Omental fat pad (tissue), 4 donors: ENCODE results near the gene PDSS1. TPM values are rescaled to one million over a fixed set of nuclear protein-coding genes. Genes with fewer than 3 reads are reported as not detected.

Source experiments
- ATAC-seq: fragments of 150-250 bp; one replicate; pipeline ENCODE4 v1.9.1; 2016; ENCODE audit warnings: mild to moderate bottlenecking, moderate library complexity; ENCODE audit not compliant: low FRiP score
- DNase-seq: peaks from one replicate; pipeline ENCODE4 v3.0.0-alpha.2; 2019; ENCODE audit warnings: low spot score
- CTCF ChIP-seq, 3 donors: fragments of 450-650 bp; IDR thresholded peaks; one replicate each; pipeline ENCODE4 v1.5.1; 2016 to 2017; ENCODE audit warnings: antibody characterized with exemption in 3 of 3, mild to moderate bottlenecking in 3 of 3, moderate library complexity in 2 of 3
- total RNA-seq, 4 donors: library from RNA; depleted of rRNA; stranded (reverse); fragments of >200 nt; gene quantifications; one replicate each; pipeline ENCODE4 v1.1.0, GENCODE V29; 2016

Gene PDSS1
- total RNA-seq, 4 donors from 2014 or later, result 4.5 to 14.8 (median 5.0) TPM

- ATAC-seq, result no peak
Measured at GRCh38 chr10:26715137-26715487, 17.6 kb downstream of the PDSS1 start.

GRCh38 chr10:26717476-26717875 is 20.0 kb downstream of the PDSS1 start:
- no peak for TF ChIP-seq CTCF (IDR thresholded peaks at IDR 0.05)
- DNase-seq (no peak), ATAC-seq (no peak)

More at GRCh38 chr10:26715137-26715487, 17.6 kb downstream of the PDSS1 start:
- no peak for DNase-seq
- TF ChIP-seq CTCF (IDR thresholded peaks at IDR 0.05), result no peak

GRCh38 chr10:26721561-26721960 is 24.1 kb downstream of the PDSS1 start:
- ATAC-seq (no peak), DNase-seq (no peak)
- TF ChIP-seq CTCF (IDR thresholded peaks at IDR 0.05), result no peak

GRCh38 chr10:26723016-26723415 is 25.5 kb downstream of the PDSS1 start:
- DNase-seq (no peak), ATAC-seq (no peak)
- no peak for TF ChIP-seq CTCF (IDR thresholded peaks at IDR 0.05)

- DNase-seq (no peak), ATAC-seq (no peak)
- TF ChIP-seq CTCF (IDR thresholded peaks at IDR 0.05), result no peak
Measured at GRCh38 chr10:26725837-26726727, 28.6 kb downstream of the PDSS1 start.

- TF ChIP-seq CTCF (IDR thresholded peaks at IDR 0.05), result no peak
- no peak for ATAC-seq
- DNase-seq, result no peak
Measured at GRCh38 chr10:26727005-26727404, 29.5 kb downstream of the PDSS1 start.

GRCh38 chr10:26728957-26729356 is 31.5 kb downstream of the PDSS1 start:
- DNase-seq (no peak), ATAC-seq (no peak)
- TF ChIP-seq CTCF (IDR thresholded peaks at IDR 0.05), result no peak
